A673 (cell line): Measurements from ENCODE around the gene AFF2.

ENCODE experiments used
- CTCF ChIP-seq: fragments of 300-800, 200-600 bp; sonication (generic); conservative IDR thresholded peaks from 2 replicates; pipeline ENCODE4 v1.5.1; 2017; ENCODE audit warnings: low read depth, mild to moderate bottlenecking, antibody characterized with exemption, low read length, moderate library complexity, mixed read lengths
- EZH2 ChIP-seq: fragments of 200-600 bp; sonication (generic); IDR thresholded peaks from 2 replicates; pipeline ENCODE4 v1.6.1; 2017; ENCODE audit warnings: borderline replicate concordance, low read depth, mild to moderate bottlenecking, mixed read lengths, antibody characterized with exemption, low read length; ENCODE audit not compliant: poor library complexity, severe bottlenecking

GRCh38 chrX:148501386-148502066 is 1.1 kb downstream of the AFF2 start:
- TF ChIP-seq CTCF (no peak), EZH2 (peak; percentile 21)
